HCT116 (cell line): ENCODE results near the gene DNAAF6. TPM values are rescaled to one million over a fixed set of nuclear protein-coding genes. Genes with fewer than 3 reads are reported as not detected.

Experiments used
- ATAC-seq: fragments of 200-7000 bp; cut with Tn5 transposase; 2 replicates; pipeline ENCODE4 v1.9.1; 2020; ENCODE audit warnings: mild to moderate bottlenecking, moderate library complexity
- BruUV-seq: library from RNA; stranded (reverse); fragments of 400-500 nt; replicated peaks from 2 replicates; lab custom pipeline; 2021; lab: Mats Ljungman, UMichigan
- CTCF ChIA-PET: fragments of 300-600 bp; sonication (Branson Sonifier 250); formaldehyde crosslinking; loops from one replicate; lab custom pipeline; 2021; ENCODE audit warnings: antibody characterized with exemption; lab: Charles Lee
- POLR2A ChIA-PET: fragments of 300-600, 350-600 bp; sonication (Branson Sonifier 250); formaldehyde crosslinking; loops from one replicate; lab custom pipeline; 2021; ENCODE audit warnings: antibody characterized with exemption; lab: Charles Lee
- RAD21 ChIA-PET, 2 experiments: fragments of 300-600 bp; sonication (Branson Sonifier 250); formaldehyde crosslinking; loops; one replicate each; lab custom pipeline; 2023; ENCODE audit warnings: low total read pairs in 2 of 2; ENCODE audit not compliant: uncharacterized antibody in 2 of 2, unreplicated experiment in 2 of 2, low non-redundant PET in 1 of 2; lab: Charles Lee
- DNase-seq: peaks from one replicate; pipeline ENCODE4 v3.0.0-alpha.2; 2010; ENCODE audit warnings: low read depth, low spot score
- H2AFZ ChIP-seq: fragments of 200-600 bp; shearing (Covaris generic), sonication (generic); 2 replicates; pipeline ENCODE4 v1.6.1; 2017; ENCODE audit warnings: low read depth, mixed run types, mixed read lengths, antibody characterized with exemption, low read length; ENCODE audit not compliant: poor library complexity, severe bottlenecking
- H3K27ac ChIP-seq: 2 replicates; pipeline ENCODE4 v1.5.1; 2012; ENCODE audit warnings: low read depth, low read length
- H3K27me3 ChIP-seq: fragments of 200-600 bp; sonication (generic); 2 replicates; pipeline ENCODE4 v1.6.1; 2016; ENCODE audit warnings: mixed run types, low read length, mixed read lengths; ENCODE audit not compliant: insufficient read depth
- H3K36me3 ChIP-seq, 2 experiments: fragments of 200-500 bp in 1 of 2; fragments of 200-600 bp in 1 of 2; sonication (Bioruptor generic) in 1 of 2; sonication (generic) in 1 of 2; 2 replicates each; pipeline versions ENCODE4 v1.5.1 to v1.6.1; 2014 to 2016; ENCODE audit warnings: low read length in 2 of 2, inconsistent platforms in 1 of 2, mixed read lengths in 1 of 2, mixed run types in 1 of 2; ENCODE audit not compliant: insufficient read depth in 2 of 2, control insufficient read depth in 1 of 2
- H3K4me1 ChIP-seq, 2 experiments: fragments of 200-600 bp in 1 of 2; sonication (generic) in 1 of 2; 2 replicates each; pipeline versions ENCODE4 v1.5.1 to v1.6.1; 2012 to 2017; ENCODE audit warnings: low read length in 2 of 2, inconsistent platforms in 1 of 2, mild to moderate bottlenecking in 1 of 2, mixed read lengths in 1 of 2, mixed run types in 1 of 2, moderate library complexity in 1 of 2; ENCODE audit not compliant: insufficient read depth in 2 of 2, control insufficient read depth in 1 of 2
- H3K4me2 ChIP-seq: fragments of 200-600 bp; sonication (generic); 2 replicates; pipeline ENCODE4 v1.6.1; 2017; ENCODE audit warnings: mixed run types, low read length, mixed read lengths
- H3K4me3 ChIP-seq, 2 experiments: fragments of 200-600 bp in 1 of 2; sonication (generic) in 1 of 2; replicated peaks in 1 of 2; 2 replicates each; pipeline ENCODE4 v1.5.1; 2011 to 2016; ENCODE audit warnings: low read length in 2 of 2, control low read depth in 1 of 2, low read depth in 1 of 2, mild to moderate bottlenecking in 1 of 2, mixed read lengths in 1 of 2, mixed run types in 1 of 2
- H3K79me2 ChIP-seq: fragments of 200-600 bp; sonication (generic); 2 replicates; pipeline ENCODE4 v1.6.1; 2017; ENCODE audit warnings: mild to moderate bottlenecking, mixed run types, low read length, moderate library complexity, mixed read lengths; ENCODE audit not compliant: insufficient read depth
- H3K9ac ChIP-seq: fragments of 200-600 bp; sonication (generic); 2 replicates; pipeline ENCODE4 v1.6.1; 2016; ENCODE audit warnings: low read length, mixed read lengths
- H3K9me2 ChIP-seq: fragments of 200-600 bp; sonication (generic), shearing (Covaris generic); 2 replicates; pipeline ENCODE4 v1.6.1; 2017; ENCODE audit warnings: mixed run types, mild to moderate bottlenecking, moderate library complexity; ENCODE audit not compliant: insufficient read depth
- H3K9me3 ChIP-seq, 2 experiments: fragments of 200-500 bp in 1 of 2; fragments of 200-600 bp in 1 of 2; sonication (Bioruptor generic) in 1 of 2; sonication (generic) in 1 of 2; 2 replicates each; pipeline ENCODE4 v1.6.1; 2014 to 2017; ENCODE audit warnings: low read length in 2 of 2, mixed read lengths in 2 of 2, inconsistent platforms in 1 of 2, low read depth in 1 of 2, mild to moderate bottlenecking in 1 of 2, mixed run types in 1 of 2, moderate library complexity in 1 of 2; ENCODE audit not compliant: control insufficient read depth in 1 of 2, insufficient read depth in 1 of 2
- H4K20me1 ChIP-seq: fragments of 200-600 bp; sonication (generic), shearing (Covaris generic); 2 replicates; pipeline ENCODE4 v1.6.1; 2017; ENCODE audit warnings: mixed run types, mild to moderate bottlenecking, moderate library complexity; ENCODE audit not compliant: insufficient read depth
- CBX3 ChIP-seq: IDR thresholded peaks from 2 replicates; pipeline ENCODE4 v1.6.1; 2012; ENCODE audit warnings: low read depth
- CTCF ChIP-seq, 3 experiments: fragments of 200-600 bp in 1 of 3; sonication (generic) in 1 of 3; IDR thresholded peaks in 2 of 3; conservative IDR thresholded peaks in 1 of 3; 2 replicates each; pipeline ENCODE4 v1.5.1; 2012 to 2017; ENCODE audit warnings: low read depth in 2 of 3, low read length in 2 of 3, antibody characterized with exemption in 1 of 3, borderline replicate concordance in 1 of 3, control low read depth in 1 of 3, mild to moderate bottlenecking in 1 of 3, mixed read lengths in 1 of 3, mixed run types in 1 of 3, moderate library complexity in 1 of 3; ENCODE audit not compliant: insufficient read depth in 1 of 3
- EGR1 ChIP-seq: IDR thresholded peaks from 2 replicates; pipeline ENCODE4 v1.6.1; 2012; ENCODE audit warnings: low read depth
- ELF1 ChIP-seq: IDR thresholded peaks from 2 replicates; pipeline ENCODE4 v1.6.1; 2012; ENCODE audit warnings: low read depth, borderline replicate concordance
- EZH2 ChIP-seq: fragments of 200-600 bp; sonication (generic); IDR thresholded peaks from 2 replicates; pipeline ENCODE4 v1.6.1; 2017; ENCODE audit warnings: antibody characterized with exemption, mixed run types
- EZH2phosphoT487 ChIP-seq: fragments of 200-600 bp; IDR thresholded peaks from 2 replicates; pipeline ENCODE4 v1.6.1; 2018; ENCODE audit warnings: antibody characterized with exemption, borderline replicate concordance
- FOSL1 ChIP-seq: IDR thresholded peaks from 2 replicates; pipeline ENCODE4 v1.6.1; 2012; ENCODE audit warnings: low read depth
- POLR2A ChIP-seq: IDR thresholded peaks from 2 replicates; pipeline ENCODE4 v1.7.0; 2011; ENCODE audit warnings: borderline replicate concordance; ENCODE audit not compliant: insufficient read depth, insufficient read length; ENCODE audit errors: extremely low read depth
- RAD21 ChIP-seq: IDR thresholded peaks from 2 replicates; pipeline ENCODE4 v1.6.1; 2012; ENCODE audit warnings: low read depth, mild to moderate bottlenecking
- ZBTB33 ChIP-seq: IDR thresholded peaks from 2 replicates; pipeline ENCODE4 v1.6.1; 2011; ENCODE audit warnings: mild to moderate bottlenecking, low read length, moderate library complexity; ENCODE audit not compliant: insufficient replicate concordance; ENCODE audit errors: extremely low read depth
- ZNF274 ChIP-seq: fragments of 200-500 bp; sonication (Bioruptor generic); IDR thresholded peaks from 2 replicates; pipeline ENCODE4 v1.6.1; 2014; ENCODE audit warnings: mild to moderate bottlenecking, low read depth, low read length, inconsistent platforms
- intact Hi-C: fragments of 100-400 bp; cut with micrococcal nuclease; formaldehyde crosslinking; loops from 2 replicates; pipeline ENCODE4 v1.10.0; 2022
- total RNA-seq: library from RNA; stranded (reverse); gene quantifications from one replicate; pipeline ENCODE4 v1.2.1, GENCODE V29; 2021; ENCODE audit not compliant: unreplicated experiment

Gene DNAAF6
- total RNA-seq, 1 experiment from 2014 or later: not detected

- no peaks in the 10 kb centered on the region for H3K4me1 ChIP-seq
- no peaks in the 10 kb centered on the region for H3K36me3 ChIP-seq
- H2AFZ ChIP-seq: no peak overlapping the region
- H3K27me3 ChIP-seq: no peaks in the 10 kb centered on the region
- H3K9me3 ChIP-seq: no peaks in the 10 kb centered on the region
- DNase-seq (no peak), ATAC-seq (no peak)
- H3K4me3 ChIP-seq: no peak overlapping the region
- POLR2A ChIA-PET: no interaction called here
- no peak overlapping the region for H3K4me2 ChIP-seq
- intact Hi-C loops: no loop called here
- H3K9ac ChIP-seq: no peak overlapping the region
- BruUV-seq: no TSS peak
- no peak overlapping the region for H3K27ac ChIP-seq
- H3K79me2 ChIP-seq: no peaks in the 10 kb centered on the region
- CTCF ChIA-PET: no interaction called here
- RAD21 ChIA-PET: no interaction called here
- H3K9me2 ChIP-seq: no peaks in the 10 kb centered on the region
- TF ChIP-seq EZH2phosphoT487 (no peak), ZBTB33 (no peak), FOSL1 (no peak), CBX3 (no peak), EGR1 (no peak), ELF1 (no peak)
- no peaks in the 10 kb centered on the region for H4K20me1 ChIP-seq
Measured at GRCh38 chrX:107226757-107227156, 20.3 kb downstream of the DNAAF6 start.

- intact Hi-C loops: no loop called here
- no peaks in the 10 kb centered on the region for H3K27me3 ChIP-seq
- ATAC-seq (no peak), DNase-seq (no peak)
- H3K4me1 ChIP-seq: no peaks in the 10 kb centered on the region
- no peak overlapping the region for H3K4me3 ChIP-seq
- no peak overlapping the region for H3K9ac ChIP-seq
- H3K4me2 ChIP-seq: no peak overlapping the region
- no peak overlapping the region for H2AFZ ChIP-seq
- H3K79me2 ChIP-seq: no peaks in the 10 kb centered on the region
- CTCF ChIA-PET: no interaction called here
- H3K27ac ChIP-seq: no peak overlapping the region
- TF ChIP-seq EZH2phosphoT487 (no peak), EZH2 (no peak), RAD21 (no peak), CTCF (IDR thresholded peaks at IDR 0.05 in 2 of 3, conservative IDR thresholded peaks at IDR 0.05 in 1 of 3; ENCODE audit: borderline replicate concordance in 1 of 3, insufficient read depth in 1 of 3, low read depth in 2 of 3, low read length in 2 of 3) (no peak), FOSL1 (no peak), POLR2A (no peak), ZNF274 (no peak), CBX3 (no peak)
- H3K36me3 ChIP-seq: no peaks in the 10 kb centered on the region
- POLR2A ChIA-PET: no interaction called here
- H3K9me3 ChIP-seq: no peaks in the 10 kb centered on the region
- H4K20me1 ChIP-seq: no peaks in the 10 kb centered on the region
- no TSS peak for BruUV-seq
- no peaks in the 10 kb centered on the region for H3K9me2 ChIP-seq
- RAD21 ChIA-PET: no interaction called here
Measured at GRCh38 chrX:107227780-107228485, 21.5 kb downstream of the DNAAF6 start.
